ENCODE measurements around the gene CFAP119.

- TF ChIP-seq CTCF (IDR thresholded peaks at IDR 0.05; ENCODE audit: low read length), result no peak
- TF ChIP-seq EZH2 (IDR thresholded peaks at IDR 0.05; ENCODE audit: borderline replicate concordance, low read length), result no peak
Measured at GRCh38 chr16:30762991-30763725, 1.3 kb upstream of the CFAP119 start.

Measured in OCI-LY1 (cell line).